HepG2 (cell line): ENCODE results near the gene ELN. TPM values are rescaled to one million over a fixed set of nuclear protein-coding genes. Genes with fewer than 3 reads are reported as not detected.

Source experiments
- ATAC-seq: fragments of 200-7000 bp; cut with Tn5 transposase; 3 replicates; pipeline ENCODE4 v1.9.1; 2020; ENCODE audit warnings: mild to moderate bottlenecking, moderate library complexity
- BruUV-seq: library from RNA; stranded (reverse); fragments of 400-500 nt; replicated peaks from 2 replicates; lab custom pipeline; 2021; lab: Mats Ljungman, UMichigan
- CTCF ChIA-PET: fragments of 300-600 bp; formaldehyde crosslinking; extraction: SDS; loops from one replicate; lab custom pipeline; 2021; ENCODE audit warnings: low total read pairs, inconsistent platforms, low intra/inter-chr PET ratio; lab: Yijun Ruan, JAX
- POLR2A ChIA-PET: fragments of 350-600 bp; sonication (Branson Sonifier 250); formaldehyde crosslinking; loops from one replicate; lab custom pipeline; 2020; ENCODE audit warnings: antibody characterized with exemption, inconsistent platforms; lab: Yijun Ruan, JAX
- DNase-seq: peaks from one replicate; pipeline ENCODE4 v3.0.0-alpha.2; 2015; ENCODE audit warnings: low spot score
- FAIRE-seq: peaks from 3 replicates; lab custom pipeline; 2011; peaks lifted over from hg19 to GRCh38; lab: Jason Lieb, UNC
- H2AFZ ChIP-seq: one replicate; pipeline ENCODE4 v1.6.1; 2011; ENCODE audit warnings: low read length, inconsistent platforms
- H3K27ac ChIP-seq: fragments of 300-600 bp; 3 replicates; pipeline ENCODE4 v1.8.0; 2011; ENCODE audit warnings: mixed run types, mild to moderate bottlenecking, mixed read lengths, low read length, inconsistent platforms; ENCODE audit not compliant: insufficient read depth; ENCODE audit errors: extremely low read length
- H3K27me3 ChIP-seq, 2 experiments: fragments of 200-600 bp in 1 of 2; 2 replicates in 1 of 2; 3 replicates in 1 of 2; pipeline versions ENCODE4 v1.6.0 to v1.8.0; 2011; ENCODE audit warnings: low read length in 2 of 2, mild to moderate bottlenecking in 2 of 2, moderate library complexity in 2 of 2, inconsistent platforms in 1 of 2; ENCODE audit not compliant: insufficient read depth in 2 of 2, control insufficient read depth in 1 of 2
- H3K36me3 ChIP-seq, 2 experiments: fragments of 200-600 bp in 1 of 2; replicated peaks in 1 of 2; 2 replicates in 1 of 2; 3 replicates in 1 of 2; pipeline versions ENCODE4 v1.5.1 to v1.8.0; 2011; ENCODE audit warnings: low read length in 2 of 2, inconsistent platforms in 1 of 2; ENCODE audit not compliant: insufficient read depth in 2 of 2, control insufficient read depth in 1 of 2
- H3K4me1 ChIP-seq: 2 replicates; pipeline ENCODE4 v1.5.1; 2012; ENCODE audit warnings: low read length, inconsistent platforms; ENCODE audit not compliant: insufficient read depth
- H3K4me2 ChIP-seq: 2 replicates; pipeline ENCODE4 v1.6.0; 2011; ENCODE audit warnings: low read depth, low read length, inconsistent platforms
- H3K4me3 ChIP-seq, 3 experiments: fragments of 200-600 bp in 1 of 3; sonication (generic), shearing (Covaris generic) in 1 of 3; replicated peaks in 1 of 3; 2 replicates each; pipeline ENCODE4 v1.5.1; 2011 to 2016; ENCODE audit warnings: low read length in 3 of 3, inconsistent platforms in 2 of 3, low read depth in 2 of 3, mild to moderate bottlenecking in 2 of 3, control low read depth in 1 of 3, mixed read lengths in 1 of 3; ENCODE audit not compliant: insufficient read depth in 1 of 3
- H3K79me2 ChIP-seq: one replicate; pipeline ENCODE4 v1.6.1; 2011; ENCODE audit warnings: low read length, inconsistent platforms; ENCODE audit not compliant: insufficient read depth
- H3K9ac ChIP-seq: 2 replicates; pipeline ENCODE4 v1.6.0; 2011; ENCODE audit warnings: mild to moderate bottlenecking, low read depth, low read length, inconsistent platforms; ENCODE audit not compliant: insufficient read depth
- H3K9me3 ChIP-seq: 2 replicates; pipeline ENCODE4 v1.5.1; 2012; ENCODE audit warnings: mild to moderate bottlenecking, low read length
- H4K20me1 ChIP-seq: 2 replicates; pipeline ENCODE4 v1.6.0; 2011; ENCODE audit warnings: inconsistent platforms, mild to moderate bottlenecking, low read length, moderate library complexity; ENCODE audit not compliant: insufficient read depth
- KDM3A ChIP-seq: IDR thresholded peaks from 2 replicates; pipeline ENCODE4 v1.6.1; 2018; ENCODE audit warnings: low read depth, missing compliant biosample characterization
- KLF13 ChIP-seq: sonication (generic); formaldehyde crosslinking; IDR thresholded peaks from 2 replicates; pipeline ENCODE4 v1.4.0; 2020; ENCODE audit warnings: mild to moderate bottlenecking, missing genetic modification reagents
- MATR3 ChIP-seq: sonication (generic); formaldehyde crosslinking; IDR thresholded peaks from 2 replicates; pipeline ENCODE4 v1.4.0; 2020; ENCODE audit warnings: missing genetic modification reagents
- NFKBIZ ChIP-seq: IDR thresholded peaks from 2 replicates; pipeline ENCODE4 v1.6.1; 2018; ENCODE audit warnings: missing genetic modification reagents, missing compliant biosample characterization
- NR2F2 ChIP-seq: IDR thresholded peaks from 2 replicates; pipeline ENCODE4 v1.6.1; 2012; ENCODE audit warnings: low read depth, inconsistent platforms, borderline replicate concordance
- SRY ChIP-seq: sonication (generic); formaldehyde crosslinking; IDR thresholded peaks from 2 replicates; pipeline ENCODE4 v1.8.0; 2022; ENCODE audit warnings: mild to moderate bottlenecking, missing genetic modification reagents
- ZFAT ChIP-seq: sonication (generic); formaldehyde crosslinking; conservative IDR thresholded peaks from 2 replicates; pipeline ENCODE4 v1.8.1; 2023; ENCODE audit warnings: missing genetic modification reagents, inconsistent platforms
- ZNF292 ChIP-seq: sonication (generic); formaldehyde crosslinking; IDR thresholded peaks from 2 replicates; pipeline ENCODE4 v1.8.1; 2022; ENCODE audit warnings: mild to moderate bottlenecking, low read depth, missing genetic modification reagents, borderline replicate concordance
- ZNF546 ChIP-seq: sonication (generic); formaldehyde crosslinking; conservative IDR thresholded peaks from 2 replicates; pipeline ENCODE4 v1.8.1; 2023; ENCODE audit warnings: mild to moderate bottlenecking, missing genetic modification reagents
- ZNF547 ChIP-seq: sonication (generic); formaldehyde crosslinking; IDR thresholded peaks from 2 replicates; pipeline ENCODE4 v1.5.1; 2020; ENCODE audit warnings: mild to moderate bottlenecking, missing genetic modification reagents
- ZNF816 ChIP-seq: sonication (generic); formaldehyde crosslinking; IDR thresholded peaks from 2 replicates; pipeline ENCODE4 v1.8.0; 2022; ENCODE audit warnings: missing genetic modification reagents, mild to moderate bottlenecking, borderline replicate concordance
- ZSCAN31 ChIP-seq: sonication (generic); formaldehyde crosslinking; IDR thresholded peaks from 2 replicates; pipeline ENCODE4 v1.5.0; 2020; ENCODE audit warnings: low read depth, mild to moderate bottlenecking, missing genetic modification reagents
- WGBS: methylation state at CpG from one replicate; pipeline ENCODE4 v1.1.6; 2017; ENCODE audit warnings: low lambda C conversion rate; 5-methylcytosine and 5-hydroxymethylcytosine counted together
- in situ Hi-C: cut with HindIII; loops from 2 replicates; pipeline ENCODE4 v1.10.0; 2017; ENCODE audit warnings: low pct_unique_long_range_greater_than_20kb; ENCODE audit not compliant: extremely low pct_ligation_motif_present
- intact Hi-C: fragments of 100-400 bp; cut with micrococcal nuclease; formaldehyde crosslinking; loops from one replicate; pipeline ENCODE4 v1.10.0; 2022; ENCODE audit not compliant: unreplicated experiment
- polyA plus RNA-seq, 8 experiments: library from polyadenylated mRNA; depleted of rRNA in 3 of 8; stranded (reverse) in 7 of 8; unstranded in 1 of 8; fragments of >200 nt; fragmentation: Illumina TruSeq in 4 of 8; extraction: Trizol in 4 of 8; gene quantifications; 2 replicates each; pipeline versions ENCODE4 v1.2.1 to v1.2.3, GENCODE V29; 2011 to 2016; ENCODE audit warnings: low read depth in 4 of 8, missing spikeins in 1 of 8, mixed read lengths in 1 of 8; ENCODE audit not compliant: insufficient read depth in 1 of 8
- total RNA-seq, 5 experiments: library from RNA; depleted of rRNA; stranded (reverse); fragments of >200 nt; fragmentation: Illumina TruSeq; extraction: Trizol; gene quantifications; 2 replicates each; pipeline ENCODE4 v1.2.3, GENCODE V29; 2016; ENCODE audit warnings: low read depth in 1 of 5
- TF ChIP-seq, protein P1 (sequence below): sonication (generic); formaldehyde crosslinking; IDR thresholded peaks from 2 replicates; pipeline ENCODE4 v1.5.1; 2020; ENCODE audit warnings: missing genetic modification reagents, mild to moderate bottlenecking, borderline replicate concordance
- TF ChIP-seq, protein P2 (sequence below): sonication (generic); formaldehyde crosslinking; IDR thresholded peaks from 2 replicates; pipeline ENCODE4 v1.8.1; 2023; ENCODE audit warnings: mild to moderate bottlenecking, missing genetic modification reagents
- TF ChIP-seq, protein P3 (sequence below): sonication (generic); formaldehyde crosslinking; IDR thresholded peaks from 2 replicates; pipeline ENCODE4; 2020; ENCODE audit warnings: missing genetic modification reagents, mild to moderate bottlenecking, borderline replicate concordance

The ELN gene
- total and polyA plus RNA-seq, 2 of the 13 experiments (the other 11 are each of a cell fraction or from before 2014, with no cell fraction given), result 0.15 to 0.37 TPM

DNA sequence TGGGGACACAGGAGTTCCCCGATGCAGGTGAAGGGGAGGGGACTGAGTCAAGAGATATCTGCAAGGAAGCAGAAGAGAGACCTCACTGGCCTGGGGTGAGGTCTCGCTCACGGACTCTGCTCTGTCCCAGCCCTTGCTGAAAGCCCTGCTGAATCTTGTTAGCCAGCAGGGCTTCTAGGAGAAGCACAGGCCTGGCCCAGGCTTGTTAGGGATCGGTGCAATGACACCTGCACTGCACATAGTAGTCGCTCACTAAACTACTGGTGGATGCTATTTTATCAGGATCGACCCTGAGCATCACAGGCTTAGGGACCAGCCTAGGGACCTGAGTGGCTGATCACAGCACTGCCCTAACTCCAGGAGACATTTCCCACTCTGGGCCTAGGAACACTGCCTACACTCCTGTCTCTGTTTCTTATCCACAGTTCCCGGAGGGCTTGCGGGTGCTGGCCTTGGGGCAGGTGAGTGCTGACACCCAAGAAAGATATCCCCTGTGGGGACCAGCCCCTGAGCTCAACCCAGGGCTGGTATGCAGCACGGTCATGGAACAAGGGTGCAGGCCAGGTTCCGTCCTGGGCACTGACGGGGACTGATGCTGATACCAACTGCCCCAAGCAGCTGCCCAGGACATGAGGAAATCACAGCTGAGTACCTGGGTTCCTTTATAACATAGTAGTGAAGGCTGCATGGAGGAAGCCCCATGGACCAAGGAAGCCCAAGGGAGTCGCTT is 13.0 kb downstream of the ELN start:
- TF ChIP-seq NFKBIZ (no peak), KLF13 (CRISPR knock-in tag) (no peak), MATR3 (CRISPR knock-in tag) (no peak), SRY (CRISPR knock-in tag) (no peak), ZFAT (CRISPR knock-in tag) (no peak), ZNF546 (CRISPR knock-in tag) (no peak), ZNF547 (CRISPR knock-in tag) (no peak), ZNF816 (CRISPR knock-in tag) (no peak), ZNF292 (CRISPR knock-in tag) (no peak), KDM3A (CRISPR knock-in tag) (no peak), NR2F2 (no peak), ZSCAN31 (CRISPR knock-in tag) (no peak)
- TF ChIP-seq, protein P1, sequence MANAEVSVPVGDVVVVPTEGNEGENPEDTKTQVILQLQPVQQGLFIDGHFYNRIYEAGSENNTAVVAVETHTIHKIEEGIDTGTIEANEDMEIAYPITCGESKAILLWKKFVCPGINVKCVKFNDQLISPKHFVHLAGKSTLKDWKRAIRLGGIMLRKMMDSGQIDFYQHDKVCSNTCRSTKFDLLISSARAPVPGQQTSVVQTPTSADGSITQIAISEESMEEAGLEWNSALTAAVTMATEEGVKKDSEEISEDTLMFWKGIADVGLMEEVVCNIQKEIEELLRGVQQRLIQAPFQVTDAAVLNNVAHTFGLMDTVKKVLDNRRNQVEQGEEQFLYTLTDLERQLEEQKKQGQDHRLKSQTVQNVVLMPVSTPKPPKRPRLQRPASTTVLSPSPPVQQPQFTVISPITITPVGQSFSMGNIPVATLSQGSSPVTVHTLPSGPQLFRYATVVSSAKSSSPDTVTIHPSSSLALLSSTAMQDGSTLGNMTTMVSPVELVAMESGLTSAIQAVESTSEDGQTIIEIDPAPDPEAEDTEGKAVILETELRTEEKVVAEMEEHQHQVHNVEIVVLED (CRISPR knock-in tag), result no peak
- TF ChIP-seq, protein P2, sequence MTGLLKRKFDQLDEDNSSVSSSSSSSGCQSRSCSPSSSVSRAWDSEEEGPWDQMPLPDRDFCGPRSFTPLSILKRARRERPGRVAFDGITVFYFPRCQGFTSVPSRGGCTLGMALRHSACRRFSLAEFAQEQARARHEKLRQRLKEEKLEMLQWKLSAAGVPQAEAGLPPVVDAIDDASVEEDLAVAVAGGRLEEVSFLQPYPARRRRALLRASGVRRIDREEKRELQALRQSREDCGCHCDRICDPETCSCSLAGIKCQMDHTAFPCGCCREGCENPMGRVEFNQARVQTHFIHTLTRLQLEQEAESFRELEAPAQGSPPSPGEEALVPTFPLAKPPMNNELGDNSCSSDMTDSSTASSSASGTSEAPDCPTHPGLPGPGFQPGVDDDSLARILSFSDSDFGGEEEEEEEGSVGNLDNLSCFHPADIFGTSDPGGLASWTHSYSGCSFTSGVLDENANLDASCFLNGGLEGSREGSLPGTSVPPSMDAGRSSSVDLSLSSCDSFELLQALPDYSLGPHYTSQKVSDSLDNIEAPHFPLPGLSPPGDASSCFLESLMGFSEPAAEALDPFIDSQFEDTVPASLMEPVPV (CRISPR knock-in tag), result no peak
- TF ChIP-seq, protein P3, sequence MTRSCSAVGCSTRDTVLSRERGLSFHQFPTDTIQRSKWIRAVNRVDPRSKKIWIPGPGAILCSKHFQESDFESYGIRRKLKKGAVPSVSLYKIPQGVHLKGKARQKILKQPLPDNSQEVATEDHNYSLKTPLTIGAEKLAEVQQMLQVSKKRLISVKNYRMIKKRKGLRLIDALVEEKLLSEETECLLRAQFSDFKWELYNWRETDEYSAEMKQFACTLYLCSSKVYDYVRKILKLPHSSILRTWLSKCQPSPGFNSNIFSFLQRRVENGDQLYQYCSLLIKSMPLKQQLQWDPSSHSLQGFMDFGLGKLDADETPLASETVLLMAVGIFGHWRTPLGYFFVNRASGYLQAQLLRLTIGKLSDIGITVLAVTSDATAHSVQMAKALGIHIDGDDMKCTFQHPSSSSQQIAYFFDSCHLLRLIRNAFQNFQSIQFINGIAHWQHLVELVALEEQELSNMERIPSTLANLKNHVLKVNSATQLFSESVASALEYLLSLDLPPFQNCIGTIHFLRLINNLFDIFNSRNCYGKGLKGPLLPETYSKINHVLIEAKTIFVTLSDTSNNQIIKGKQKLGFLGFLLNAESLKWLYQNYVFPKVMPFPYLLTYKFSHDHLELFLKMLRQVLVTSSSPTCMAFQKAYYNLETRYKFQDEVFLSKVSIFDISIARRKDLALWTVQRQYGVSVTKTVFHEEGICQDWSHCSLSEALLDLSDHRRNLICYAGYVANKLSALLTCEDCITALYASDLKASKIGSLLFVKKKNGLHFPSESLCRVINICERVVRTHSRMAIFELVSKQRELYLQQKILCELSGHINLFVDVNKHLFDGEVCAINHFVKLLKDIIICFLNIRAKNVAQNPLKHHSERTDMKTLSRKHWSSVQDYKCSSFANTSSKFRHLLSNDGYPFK, result no peak
- H3K36me3 ChIP-seq, result no peaks in the 10 kb centered on the region
- H3K9ac ChIP-seq, result no peak overlapping the region
- in situ Hi-C loops, result no loop called here
- H3K79me2 ChIP-seq, result no peaks in the 10 kb centered on the region
- CTCF ChIA-PET, result no interaction called here
- peaks cover 9 to 64% of the 10 kb centered on the region in 2 experiments; a peak in 4 of 5 replicates for H3K27me3 ChIP-seq
- H3K4me1 ChIP-seq, result no peaks in the 10 kb centered on the region
- no peak for FAIRE-seq
- 24% methylated on average over 7 of the region's 12 CpGs for WGBS
- H3K27ac ChIP-seq, result no peak overlapping the region
- intact Hi-C loops, result no loop called here
- no peak for DNase-seq
- BruUV-seq, result no TSS peak
- no peak for ATAC-seq
- H4K20me1 ChIP-seq, result peaks cover 5% of the 10 kb centered on the region; the same call in 1 of the 2 replicates
- H3K9me3 ChIP-seq, result no peaks in the 10 kb centered on the region
- H3K4me2 ChIP-seq, result no peak overlapping the region
- H2AFZ ChIP-seq, result no peak overlapping the region
- POLR2A ChIA-PET, result no interaction called here
- no peak overlapping the region for H3K4me3 ChIP-seq
